Gastroesophageal sphincter (tissue), 3 donors: ENCODE data around the gene TBCD.

Experiments used
- CTCF ChIP-seq, 4 experiments: fragments of 200-600 bp in 2 of 4; fragments of 450-650 bp in 2 of 4; sonication (generic) in 1 of 4; IDR thresholded peaks; one replicate each; pipeline ENCODE4 v1.5.1; 2017 to 2019; ENCODE audit warnings: antibody characterized with exemption in 4 of 4, mild to moderate bottlenecking in 2 of 4, moderate library complexity in 2 of 4
- EP300 ChIP-seq: sonication (generic); formaldehyde crosslinking; IDR thresholded peaks from one replicate; pipeline ENCODE4 v1.6.1; 2017; ENCODE audit warnings: antibody characterized with exemption, mild to moderate bottlenecking
- POLR2A ChIP-seq, 2 donors: fragments of 450-650 bp; IDR thresholded peaks; one replicate each; pipeline ENCODE4 v1.6.1; 2017; ENCODE audit warnings: antibody characterized with exemption in 2 of 2, mild to moderate bottlenecking in 2 of 2, moderate library complexity in 1 of 2
- POLR2AphosphoS5 ChIP-seq: sonication (generic); formaldehyde crosslinking; IDR thresholded peaks from one replicate; pipeline ENCODE4 v1.6.1; 2017; ENCODE audit warnings: antibody characterized with exemption

- TF ChIP-seq CTCF (IDR thresholded peaks at IDR 0.05) (no peak), POLR2A (IDR thresholded peaks at IDR 0.05) (no peak), EP300 (no peak), POLR2AphosphoS5 (no peak)
Observed at GRCh38 chr17:82861393-82861775, 109.5 kb downstream of the TBCD start.
